PFSK-1 (cell line): ENCODE data around the gene SLC41A1.

Source experiments
- POLR2AphosphoS5 ChIP-seq: IDR thresholded peaks from 2 replicates; pipeline ENCODE4 v1.6.1; 2012; ENCODE audit warnings: low read depth, mild to moderate bottlenecking, control low read depth, low read length, moderate library complexity
- REST ChIP-seq, 2 experiments: IDR thresholded peaks; 2 replicates each; pipeline versions ENCODE4 v1.6.1 to v1.8.0; 2011 to 2012; ENCODE audit warnings: low read depth in 2 of 2, low read length in 2 of 2, control low read depth in 1 of 2, inconsistent platforms in 1 of 2, mild to moderate bottlenecking in 1 of 2, moderate library complexity in 1 of 2; ENCODE audit not compliant: insufficient read depth in 1 of 2
- SIN3A ChIP-seq: IDR thresholded peaks from 2 replicates; pipeline ENCODE4 v1.6.1; 2012; ENCODE audit warnings: mild to moderate bottlenecking, low read length, moderate library complexity, borderline replicate concordance; ENCODE audit not compliant: insufficient read depth
- TAF1 ChIP-seq: IDR thresholded peaks from 2 replicates; pipeline ENCODE4 v1.6.1; 2012; ENCODE audit warnings: low read length, control low read depth, borderline replicate concordance; ENCODE audit not compliant: insufficient read depth

GRCh38 chr1:205769641-205770365 is 43.2 kb downstream of the SLC41A1 start:
- TF ChIP-seq TAF1 (no peak), POLR2AphosphoS5 (no peak), REST (IDR thresholded peaks at IDR 0.05; ENCODE audit: insufficient read depth in 1 of 2, low read depth in 2 of 2, low read length in 2 of 2) (no peak), SIN3A (no peak)
